HCT116 (cell line): ENCODE data around the gene SHISAL1. TPM values are rescaled to one million over a fixed set of nuclear protein-coding genes. Genes with fewer than 3 reads are reported as not detected.

Experiments used
- ATAC-seq: fragments of 200-7000 bp; cut with Tn5 transposase; 2 replicates; pipeline ENCODE4 v1.9.1; 2020; ENCODE audit warnings: mild to moderate bottlenecking, moderate library complexity
- BruUV-seq: library from RNA; stranded (reverse); fragments of 400-500 nt; replicated peaks from 2 replicates; lab custom pipeline; 2021; lab: Mats Ljungman, UMichigan
- CTCF ChIA-PET: fragments of 300-600 bp; sonication (Branson Sonifier 250); formaldehyde crosslinking; loops from one replicate; lab custom pipeline; 2021; ENCODE audit warnings: antibody characterized with exemption; lab: Charles Lee
- POLR2A ChIA-PET: fragments of 300-600, 350-600 bp; sonication (Branson Sonifier 250); formaldehyde crosslinking; loops from one replicate; lab custom pipeline; 2021; ENCODE audit warnings: antibody characterized with exemption; lab: Charles Lee
- RAD21 ChIA-PET, 2 experiments: fragments of 300-600 bp; sonication (Branson Sonifier 250); formaldehyde crosslinking; loops; one replicate each; lab custom pipeline; 2023; ENCODE audit warnings: low total read pairs in 2 of 2; ENCODE audit not compliant: uncharacterized antibody in 2 of 2, unreplicated experiment in 2 of 2, low non-redundant PET in 1 of 2; lab: Charles Lee
- DNase-seq: peaks from one replicate; pipeline ENCODE4 v3.0.0-alpha.2; 2010; ENCODE audit warnings: low read depth, low spot score
- H2AFZ ChIP-seq: fragments of 200-600 bp; shearing (Covaris generic), sonication (generic); 2 replicates; pipeline ENCODE4 v1.6.1; 2017; ENCODE audit warnings: low read depth, mixed run types, mixed read lengths, antibody characterized with exemption, low read length; ENCODE audit not compliant: poor library complexity, severe bottlenecking
- H3K27ac ChIP-seq: 2 replicates; pipeline ENCODE4 v1.5.1; 2012; ENCODE audit warnings: low read depth, low read length
- H3K27me3 ChIP-seq: fragments of 200-600 bp; sonication (generic); 2 replicates; pipeline ENCODE4 v1.6.1; 2016; ENCODE audit warnings: mixed run types, low read length, mixed read lengths; ENCODE audit not compliant: insufficient read depth
- H3K36me3 ChIP-seq, 2 experiments: fragments of 200-500 bp in 1 of 2; fragments of 200-600 bp in 1 of 2; sonication (Bioruptor generic) in 1 of 2; sonication (generic) in 1 of 2; 2 replicates each; pipeline versions ENCODE4 v1.5.1 to v1.6.1; 2014 to 2016; ENCODE audit warnings: low read length in 2 of 2, inconsistent platforms in 1 of 2, mixed read lengths in 1 of 2, mixed run types in 1 of 2; ENCODE audit not compliant: insufficient read depth in 2 of 2, control insufficient read depth in 1 of 2
- H3K4me1 ChIP-seq, 2 experiments: fragments of 200-600 bp in 1 of 2; sonication (generic) in 1 of 2; 2 replicates each; pipeline versions ENCODE4 v1.5.1 to v1.6.1; 2012 to 2017; ENCODE audit warnings: low read length in 2 of 2, inconsistent platforms in 1 of 2, mild to moderate bottlenecking in 1 of 2, mixed read lengths in 1 of 2, mixed run types in 1 of 2, moderate library complexity in 1 of 2; ENCODE audit not compliant: insufficient read depth in 2 of 2, control insufficient read depth in 1 of 2
- H3K4me2 ChIP-seq: fragments of 200-600 bp; sonication (generic); 2 replicates; pipeline ENCODE4 v1.6.1; 2017; ENCODE audit warnings: mixed run types, low read length, mixed read lengths
- H3K4me3 ChIP-seq, 2 experiments: fragments of 200-600 bp in 1 of 2; sonication (generic) in 1 of 2; replicated peaks in 1 of 2; 2 replicates each; pipeline ENCODE4 v1.5.1; 2011 to 2016; ENCODE audit warnings: low read length in 2 of 2, control low read depth in 1 of 2, low read depth in 1 of 2, mild to moderate bottlenecking in 1 of 2, mixed read lengths in 1 of 2, mixed run types in 1 of 2
- H3K79me2 ChIP-seq: fragments of 200-600 bp; sonication (generic); 2 replicates; pipeline ENCODE4 v1.6.1; 2017; ENCODE audit warnings: mild to moderate bottlenecking, mixed run types, low read length, moderate library complexity, mixed read lengths; ENCODE audit not compliant: insufficient read depth
- H3K9ac ChIP-seq: fragments of 200-600 bp; sonication (generic); 2 replicates; pipeline ENCODE4 v1.6.1; 2016; ENCODE audit warnings: low read length, mixed read lengths
- H3K9me2 ChIP-seq: fragments of 200-600 bp; sonication (generic), shearing (Covaris generic); 2 replicates; pipeline ENCODE4 v1.6.1; 2017; ENCODE audit warnings: mixed run types, mild to moderate bottlenecking, moderate library complexity; ENCODE audit not compliant: insufficient read depth
- H3K9me3 ChIP-seq, 2 experiments: fragments of 200-500 bp in 1 of 2; fragments of 200-600 bp in 1 of 2; sonication (Bioruptor generic) in 1 of 2; sonication (generic) in 1 of 2; 2 replicates each; pipeline ENCODE4 v1.6.1; 2014 to 2017; ENCODE audit warnings: low read length in 2 of 2, mixed read lengths in 2 of 2, inconsistent platforms in 1 of 2, low read depth in 1 of 2, mild to moderate bottlenecking in 1 of 2, mixed run types in 1 of 2, moderate library complexity in 1 of 2; ENCODE audit not compliant: control insufficient read depth in 1 of 2, insufficient read depth in 1 of 2
- H4K20me1 ChIP-seq: fragments of 200-600 bp; sonication (generic), shearing (Covaris generic); 2 replicates; pipeline ENCODE4 v1.6.1; 2017; ENCODE audit warnings: mixed run types, mild to moderate bottlenecking, moderate library complexity; ENCODE audit not compliant: insufficient read depth
- CBX3 ChIP-seq: IDR thresholded peaks from 2 replicates; pipeline ENCODE4 v1.6.1; 2012; ENCODE audit warnings: low read depth
- CEBPB ChIP-seq: IDR thresholded peaks from 2 replicates; pipeline ENCODE4 v1.6.1; 2012; ENCODE audit warnings: low read depth
- FOSL1 ChIP-seq: IDR thresholded peaks from 2 replicates; pipeline ENCODE4 v1.6.1; 2012; ENCODE audit warnings: low read depth
- SIN3A ChIP-seq: IDR thresholded peaks from 2 replicates; pipeline ENCODE4 v1.6.1; 2012; ENCODE audit warnings: low read depth
- SP1 ChIP-seq: IDR thresholded peaks from 2 replicates; pipeline ENCODE4 v1.6.1; 2012; ENCODE audit warnings: low read depth
- SRF ChIP-seq: IDR thresholded peaks from 2 replicates; pipeline ENCODE4 v1.6.1; 2012; ENCODE audit warnings: low read depth
- ZNF274 ChIP-seq: fragments of 200-500 bp; sonication (Bioruptor generic); IDR thresholded peaks from 2 replicates; pipeline ENCODE4 v1.6.1; 2014; ENCODE audit warnings: mild to moderate bottlenecking, low read depth, low read length, inconsistent platforms
- intact Hi-C: fragments of 100-400 bp; cut with micrococcal nuclease; formaldehyde crosslinking; loops from 2 replicates; pipeline ENCODE4 v1.10.0; 2022
- total RNA-seq: library from RNA; stranded (reverse); gene quantifications from one replicate; pipeline ENCODE4 v1.2.1, GENCODE V29; 2021; ENCODE audit not compliant: unreplicated experiment
- TF ChIP-seq, protein P1 (sequence below), 3 experiments: fragments of 200-600 bp in 1 of 3; sonication (generic) in 1 of 3; IDR thresholded peaks in 2 of 3; conservative IDR thresholded peaks in 1 of 3; 2 replicates each; pipeline ENCODE4 v1.5.1; 2012 to 2017; ENCODE audit warnings: low read depth in 2 of 3, low read length in 2 of 3, antibody characterized with exemption in 1 of 3, borderline replicate concordance in 1 of 3, control low read depth in 1 of 3, mild to moderate bottlenecking in 1 of 3, mixed read lengths in 1 of 3, mixed run types in 1 of 3, moderate library complexity in 1 of 3; ENCODE audit not compliant: insufficient read depth in 1 of 3
- TF ChIP-seq, protein P2 (sequence below): IDR thresholded peaks from 2 replicates; pipeline ENCODE4 v1.6.1; 2011; ENCODE audit warnings: mild to moderate bottlenecking, low read length, moderate library complexity; ENCODE audit not compliant: insufficient replicate concordance; ENCODE audit errors: extremely low read depth
- TF ChIP-seq, protein P3 (sequence below): IDR thresholded peaks from 2 replicates; pipeline ENCODE4 v1.6.1; 2012

The SHISAL1 gene
- total RNA-seq, 1 experiment from 2014 or later: not detected

DNA sequence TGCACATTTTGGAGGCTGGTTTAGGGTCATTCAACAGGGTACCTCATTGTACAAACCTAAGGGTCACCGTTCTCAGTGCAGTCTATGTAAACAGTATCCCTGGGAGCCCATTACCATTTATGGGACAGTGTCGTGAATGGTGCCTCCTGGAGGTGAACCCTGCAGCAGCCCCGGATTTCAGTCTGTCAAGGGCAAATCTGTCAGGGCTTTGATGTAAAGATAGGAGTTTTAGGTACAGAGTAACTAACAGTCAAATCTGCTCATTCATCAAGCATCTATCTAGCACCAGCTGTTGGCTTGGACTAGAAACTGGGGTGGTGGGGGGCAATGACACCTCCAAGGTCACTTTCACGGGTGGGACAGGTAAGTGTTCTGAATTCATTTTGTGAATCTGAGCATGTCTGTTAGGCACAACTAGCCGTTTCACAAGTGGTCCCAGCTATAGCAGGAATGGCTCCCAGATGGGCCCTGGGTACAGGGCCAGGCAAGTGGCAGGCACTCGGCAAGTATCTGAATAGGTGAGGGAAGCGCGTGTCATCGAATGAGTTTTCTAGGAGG is 68.4 kb downstream of the SHISAL1 start (continued):
- TF ChIP-seq, protein P1, sequence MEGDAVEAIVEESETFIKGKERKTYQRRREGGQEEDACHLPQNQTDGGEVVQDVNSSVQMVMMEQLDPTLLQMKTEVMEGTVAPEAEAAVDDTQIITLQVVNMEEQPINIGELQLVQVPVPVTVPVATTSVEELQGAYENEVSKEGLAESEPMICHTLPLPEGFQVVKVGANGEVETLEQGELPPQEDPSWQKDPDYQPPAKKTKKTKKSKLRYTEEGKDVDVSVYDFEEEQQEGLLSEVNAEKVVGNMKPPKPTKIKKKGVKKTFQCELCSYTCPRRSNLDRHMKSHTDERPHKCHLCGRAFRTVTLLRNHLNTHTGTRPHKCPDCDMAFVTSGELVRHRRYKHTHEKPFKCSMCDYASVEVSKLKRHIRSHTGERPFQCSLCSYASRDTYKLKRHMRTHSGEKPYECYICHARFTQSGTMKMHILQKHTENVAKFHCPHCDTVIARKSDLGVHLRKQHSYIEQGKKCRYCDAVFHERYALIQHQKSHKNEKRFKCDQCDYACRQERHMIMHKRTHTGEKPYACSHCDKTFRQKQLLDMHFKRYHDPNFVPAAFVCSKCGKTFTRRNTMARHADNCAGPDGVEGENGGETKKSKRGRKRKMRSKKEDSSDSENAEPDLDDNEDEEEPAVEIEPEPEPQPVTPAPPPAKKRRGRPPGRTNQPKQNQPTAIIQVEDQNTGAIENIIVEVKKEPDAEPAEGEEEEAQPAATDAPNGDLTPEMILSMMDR (IDR thresholded peaks at IDR 0.05 in 2 of 3, conservative IDR thresholded peaks at IDR 0.05 in 1 of 3; ENCODE audit: borderline replicate concordance in 1 of 3, insufficient read depth in 1 of 3, low read depth in 2 of 3, low read length in 2 of 3): no peak
- no peak for TF ChIP-seq FOSL1
- TF ChIP-seq ZNF274: no peak
- no peak for TF ChIP-seq SP1

DNA sequence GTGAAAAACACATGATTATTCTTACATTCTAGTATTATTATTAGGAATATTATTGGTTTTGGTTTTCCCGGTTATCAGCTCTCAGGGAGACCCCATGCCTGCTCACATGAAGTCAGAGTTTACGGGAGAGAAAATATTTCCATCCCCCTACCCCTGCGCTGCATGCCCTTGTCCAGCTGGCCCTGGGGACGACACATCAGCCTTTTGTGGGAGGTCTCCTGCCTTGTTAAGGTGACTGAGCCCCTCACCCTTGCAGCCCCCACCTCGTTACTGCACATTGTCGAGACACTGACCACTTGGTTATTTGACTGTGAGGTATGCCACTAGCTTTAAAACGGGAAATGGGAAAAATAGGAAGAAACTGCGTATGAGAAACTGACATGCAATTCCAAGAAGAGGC is 69.0 kb downstream of the SHISAL1 start:
- RAD21 ChIA-PET: no interaction called here
- no TSS peak for BruUV-seq

More for the DNA sequence above, 69.0 kb downstream of the SHISAL1 start:
- Histone ChIP-seq H3K27me3 (0 out of 2 replicates have a peak, but pooled peaks cover 14% of the 10 kb centered on the region), H3K4me2 (no peak overlapping the region), H4K20me1 (no peaks in the 10 kb centered on the region), H3K27ac (no peak overlapping the region), H3K79me2 (no peaks in the 10 kb centered on the region), H3K9me2 (no peaks in the 10 kb centered on the region), H3K36me3 (no peaks in the 10 kb centered on the region), H3K4me3 (no peak overlapping the region), H3K4me1 (no peaks in the 10 kb centered on the region), H3K9ac (no peak overlapping the region), H3K9me3 (no peaks in the 10 kb centered on the region), H2AFZ (no peak overlapping the region)
- DNase-seq (no peak), ATAC-seq (no peak)
- ChIA-PET POLR2A (no interaction called here), CTCF (no interaction called here)
- intact Hi-C loops: no loop called here
- TF ChIP-seq SRF (no peak), CBX3 (no peak), CEBPB (no peak), SP1 (no peak), SIN3A (no peak), ZNF274 (no peak)
- TF ChIP-seq, protein P2, sequence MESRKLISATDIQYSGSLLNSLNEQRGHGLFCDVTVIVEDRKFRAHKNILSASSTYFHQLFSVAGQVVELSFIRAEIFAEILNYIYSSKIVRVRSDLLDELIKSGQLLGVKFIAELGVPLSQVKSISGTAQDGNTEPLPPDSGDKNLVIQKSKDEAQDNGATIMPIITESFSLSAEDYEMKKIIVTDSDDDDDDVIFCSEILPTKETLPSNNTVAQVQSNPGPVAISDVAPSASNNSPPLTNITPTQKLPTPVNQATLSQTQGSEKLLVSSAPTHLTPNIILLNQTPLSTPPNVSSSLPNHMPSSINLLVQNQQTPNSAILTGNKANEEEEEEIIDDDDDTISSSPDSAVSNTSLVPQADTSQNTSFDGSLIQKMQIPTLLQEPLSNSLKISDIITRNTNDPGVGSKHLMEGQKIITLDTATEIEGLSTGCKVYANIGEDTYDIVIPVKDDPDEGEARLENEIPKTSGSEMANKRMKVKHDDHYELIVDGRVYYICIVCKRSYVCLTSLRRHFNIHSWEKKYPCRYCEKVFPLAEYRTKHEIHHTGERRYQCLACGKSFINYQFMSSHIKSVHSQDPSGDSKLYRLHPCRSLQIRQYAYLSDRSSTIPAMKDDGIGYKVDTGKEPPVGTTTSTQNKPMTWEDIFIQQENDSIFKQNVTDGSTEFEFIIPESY: no peak
- TF ChIP-seq, protein P3, sequence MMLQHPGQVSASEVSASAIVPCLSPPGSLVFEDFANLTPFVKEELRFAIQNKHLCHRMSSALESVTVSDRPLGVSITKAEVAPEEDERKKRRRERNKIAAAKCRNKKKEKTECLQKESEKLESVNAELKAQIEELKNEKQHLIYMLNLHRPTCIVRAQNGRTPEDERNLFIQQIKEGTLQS: no peak
